ENCODE data around the gene SDC3. TPM values are rescaled to one million over a fixed set of nuclear protein-coding genes. Genes with fewer than 3 reads are reported as not detected.

The SDC3 gene
- total RNA-seq, 1 experiment from 2014 or later: 32.3 TPM

DNA sequence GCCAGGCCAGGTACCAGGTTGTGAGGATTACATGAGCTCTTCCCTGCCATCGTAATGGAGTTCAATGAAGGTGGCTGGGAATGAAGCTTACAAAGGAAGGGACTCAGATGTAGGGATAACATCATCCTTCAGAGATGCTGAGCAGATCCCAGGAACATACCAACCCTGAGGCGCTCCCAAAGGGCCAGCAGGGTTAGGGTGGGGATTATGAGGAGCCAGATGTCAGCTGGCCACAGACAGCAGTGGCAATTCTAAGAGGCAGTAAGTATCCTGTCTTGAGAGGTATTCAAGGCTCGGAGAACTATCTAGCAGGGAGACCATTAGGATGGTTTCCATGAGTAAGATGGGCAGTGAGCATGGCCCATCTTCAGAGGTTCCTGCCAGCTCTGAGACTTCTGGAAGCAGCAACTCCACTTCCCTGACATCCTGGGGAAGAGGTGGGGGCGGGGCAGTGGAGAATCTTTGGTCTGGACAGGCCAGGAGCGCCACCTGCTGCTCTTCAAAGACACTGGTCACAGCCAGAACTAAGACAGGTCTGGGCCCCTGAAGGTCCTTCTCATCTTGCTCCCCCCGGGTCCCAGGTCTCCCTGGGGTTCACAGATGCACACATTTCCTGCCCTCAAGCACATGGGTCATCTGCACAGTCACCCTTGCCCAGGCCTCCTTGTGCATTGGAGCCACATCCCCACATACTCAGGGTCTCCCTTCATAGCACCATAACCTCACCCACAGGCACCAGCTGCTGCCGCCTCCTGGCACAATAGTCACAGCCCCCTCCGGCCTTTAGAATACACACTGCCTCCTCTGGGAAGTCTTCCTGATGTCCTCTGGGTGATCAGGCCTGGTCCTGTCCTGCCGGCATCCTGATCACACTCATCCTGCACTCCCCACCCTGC lies 2.7 kb upstream of the SDC3 start:
- Mint-ChIP-seq H3K9me3 (no peaks in the 10 kb centered on the region), H3K4me1 (peaks cover 33% of the 10 kb centered on the region), H3K36me3 (no peaks in the 10 kb centered on the region), H3K4me3 (no peak overlapping the region), H3K27me3 (ENCODE audit: low read depth) (peaks cover 17% of the 10 kb centered on the region), H3K27ac (no peak overlapping the region)
- TF ChIP-seq, protein P1, sequence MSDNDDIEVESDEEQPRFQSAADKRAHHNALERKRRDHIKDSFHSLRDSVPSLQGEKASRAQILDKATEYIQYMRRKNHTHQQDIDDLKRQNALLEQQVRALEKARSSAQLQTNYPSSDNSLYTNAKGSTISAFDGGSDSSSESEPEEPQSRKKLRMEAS (CRISPR knock-in tag; IDR thresholded peaks at IDR 0.05): no peak
- TF ChIP-seq ZNF416 (CRISPR knock-in tag; IDR thresholded peaks at IDR 0.05) (no peak), IRF2 (CRISPR knock-in tag; IDR thresholded peaks at IDR 0.05; ENCODE audit: borderline replicate concordance, low read depth) (no peak), EMX1 (CRISPR knock-in tag; IDR thresholded peaks at IDR 0.05) (no peak), FOXP1 (CRISPR knock-in tag; IDR thresholded peaks at IDR 0.05; ENCODE audit: borderline replicate concordance) (0 out of 2 replicates have a peak, but pooled peaks have one; percentile 23), SP1 (CRISPR knock-in tag; conservative IDR thresholded peaks at IDR 0.05) (peak; percentile 62; the same call in 1 of the 2 replicates), ZNF317 (CRISPR knock-in tag; IDR thresholded peaks at IDR 0.05; ENCODE audit: borderline replicate concordance, low read depth) (peak; percentile 56; the same call in 1 of the 2 replicates), KAT7 (CRISPR knock-in tag; IDR thresholded peaks at IDR 0.05; ENCODE audit: borderline replicate concordance) (no peak)
- TF ChIP-seq, protein P2, sequence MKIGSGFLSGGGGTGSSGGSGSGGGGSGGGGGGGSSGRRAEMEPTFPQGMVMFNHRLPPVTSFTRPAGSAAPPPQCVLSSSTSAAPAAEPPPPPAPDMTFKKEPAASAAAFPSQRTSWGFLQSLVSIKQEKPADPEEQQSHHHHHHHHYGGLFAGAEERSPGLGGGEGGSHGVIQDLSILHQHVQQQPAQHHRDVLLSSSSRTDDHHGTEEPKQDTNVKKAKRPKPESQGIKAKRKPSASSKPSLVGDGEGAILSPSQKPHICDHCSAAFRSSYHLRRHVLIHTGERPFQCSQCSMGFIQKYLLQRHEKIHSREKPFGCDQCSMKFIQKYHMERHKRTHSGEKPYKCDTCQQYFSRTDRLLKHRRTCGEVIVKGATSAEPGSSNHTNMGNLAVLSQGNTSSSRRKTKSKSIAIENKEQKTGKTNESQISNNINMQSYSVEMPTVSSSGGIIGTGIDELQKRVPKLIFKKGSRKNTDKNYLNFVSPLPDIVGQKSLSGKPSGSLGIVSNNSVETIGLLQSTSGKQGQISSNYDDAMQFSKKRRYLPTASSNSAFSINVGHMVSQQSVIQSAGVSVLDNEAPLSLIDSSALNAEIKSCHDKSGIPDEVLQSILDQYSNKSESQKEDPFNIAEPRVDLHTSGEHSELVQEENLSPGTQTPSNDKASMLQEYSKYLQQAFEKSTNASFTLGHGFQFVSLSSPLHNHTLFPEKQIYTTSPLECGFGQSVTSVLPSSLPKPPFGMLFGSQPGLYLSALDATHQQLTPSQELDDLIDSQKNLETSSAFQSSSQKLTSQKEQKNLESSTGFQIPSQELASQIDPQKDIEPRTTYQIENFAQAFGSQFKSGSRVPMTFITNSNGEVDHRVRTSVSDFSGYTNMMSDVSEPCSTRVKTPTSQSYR (CRISPR knock-in tag; IDR thresholded peaks at IDR 0.05): peak; percentile 89
- TF ChIP-seq, protein P3, sequence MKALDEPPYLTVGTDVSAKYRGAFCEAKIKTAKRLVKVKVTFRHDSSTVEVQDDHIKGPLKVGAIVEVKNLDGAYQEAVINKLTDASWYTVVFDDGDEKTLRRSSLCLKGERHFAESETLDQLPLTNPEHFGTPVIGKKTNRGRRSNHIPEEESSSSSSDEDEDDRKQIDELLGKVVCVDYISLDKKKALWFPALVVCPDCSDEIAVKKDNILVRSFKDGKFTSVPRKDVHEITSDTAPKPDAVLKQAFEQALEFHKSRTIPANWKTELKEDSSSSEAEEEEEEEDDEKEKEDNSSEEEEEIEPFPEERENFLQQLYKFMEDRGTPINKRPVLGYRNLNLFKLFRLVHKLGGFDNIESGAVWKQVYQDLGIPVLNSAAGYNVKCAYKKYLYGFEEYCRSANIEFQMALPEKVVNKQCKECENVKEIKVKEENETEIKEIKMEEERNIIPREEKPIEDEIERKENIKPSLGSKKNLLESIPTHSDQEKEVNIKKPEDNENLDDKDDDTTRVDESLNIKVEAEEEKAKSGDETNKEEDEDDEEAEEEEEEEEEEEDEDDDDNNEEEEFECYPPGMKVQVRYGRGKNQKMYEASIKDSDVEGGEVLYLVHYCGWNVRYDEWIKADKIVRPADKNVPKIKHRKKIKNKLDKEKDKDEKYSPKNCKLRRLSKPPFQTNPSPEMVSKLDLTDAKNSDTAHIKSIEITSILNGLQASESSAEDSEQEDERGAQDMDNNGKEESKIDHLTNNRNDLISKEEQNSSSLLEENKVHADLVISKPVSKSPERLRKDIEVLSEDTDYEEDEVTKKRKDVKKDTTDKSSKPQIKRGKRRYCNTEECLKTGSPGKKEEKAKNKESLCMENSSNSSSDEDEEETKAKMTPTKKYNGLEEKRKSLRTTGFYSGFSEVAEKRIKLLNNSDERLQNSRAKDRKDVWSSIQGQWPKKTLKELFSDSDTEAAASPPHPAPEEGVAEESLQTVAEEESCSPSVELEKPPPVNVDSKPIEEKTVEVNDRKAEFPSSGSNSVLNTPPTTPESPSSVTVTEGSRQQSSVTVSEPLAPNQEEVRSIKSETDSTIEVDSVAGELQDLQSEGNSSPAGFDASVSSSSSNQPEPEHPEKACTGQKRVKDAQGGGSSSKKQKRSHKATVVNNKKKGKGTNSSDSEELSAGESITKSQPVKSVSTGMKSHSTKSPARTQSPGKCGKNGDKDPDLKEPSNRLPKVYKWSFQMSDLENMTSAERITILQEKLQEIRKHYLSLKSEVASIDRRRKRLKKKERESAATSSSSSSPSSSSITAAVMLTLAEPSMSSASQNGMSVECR (CRISPR knock-in tag; IDR thresholded peaks at IDR 0.05; ENCODE audit: borderline replicate concordance): no peak
- TF ChIP-seq, protein P4, sequence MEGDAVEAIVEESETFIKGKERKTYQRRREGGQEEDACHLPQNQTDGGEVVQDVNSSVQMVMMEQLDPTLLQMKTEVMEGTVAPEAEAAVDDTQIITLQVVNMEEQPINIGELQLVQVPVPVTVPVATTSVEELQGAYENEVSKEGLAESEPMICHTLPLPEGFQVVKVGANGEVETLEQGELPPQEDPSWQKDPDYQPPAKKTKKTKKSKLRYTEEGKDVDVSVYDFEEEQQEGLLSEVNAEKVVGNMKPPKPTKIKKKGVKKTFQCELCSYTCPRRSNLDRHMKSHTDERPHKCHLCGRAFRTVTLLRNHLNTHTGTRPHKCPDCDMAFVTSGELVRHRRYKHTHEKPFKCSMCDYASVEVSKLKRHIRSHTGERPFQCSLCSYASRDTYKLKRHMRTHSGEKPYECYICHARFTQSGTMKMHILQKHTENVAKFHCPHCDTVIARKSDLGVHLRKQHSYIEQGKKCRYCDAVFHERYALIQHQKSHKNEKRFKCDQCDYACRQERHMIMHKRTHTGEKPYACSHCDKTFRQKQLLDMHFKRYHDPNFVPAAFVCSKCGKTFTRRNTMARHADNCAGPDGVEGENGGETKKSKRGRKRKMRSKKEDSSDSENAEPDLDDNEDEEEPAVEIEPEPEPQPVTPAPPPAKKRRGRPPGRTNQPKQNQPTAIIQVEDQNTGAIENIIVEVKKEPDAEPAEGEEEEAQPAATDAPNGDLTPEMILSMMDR (IDR thresholded peaks at IDR 0.05): peak; percentile 59; the same call in 1 of the 2 replicates
- TF ChIP-seq, protein P5, sequence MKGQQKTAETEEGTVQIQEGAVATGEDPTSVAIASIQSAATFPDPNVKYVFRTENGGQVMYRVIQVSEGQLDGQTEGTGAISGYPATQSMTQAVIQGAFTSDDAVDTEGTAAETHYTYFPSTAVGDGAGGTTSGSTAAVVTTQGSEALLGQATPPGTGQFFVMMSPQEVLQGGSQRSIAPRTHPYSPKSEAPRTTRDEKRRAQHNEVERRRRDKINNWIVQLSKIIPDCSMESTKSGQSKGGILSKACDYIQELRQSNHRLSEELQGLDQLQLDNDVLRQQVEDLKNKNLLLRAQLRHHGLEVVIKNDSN (CRISPR knock-in tag; IDR thresholded peaks at IDR 0.05): no peak
- ATAC-seq: peak; percentile 71
- POLR2A ChIA-PET: interaction anchor here (0.6 to 0.8 kb wide), 2 partner anchors 41 to 107 kb away, joined by 3 to 4 read pairs; no protein-coding TSS in a partner anchor
- peak; percentile 87 for DNase-seq (ENCODE audit: low spot score)
- CTCF ChIA-PET: interaction anchor here (0.6 to 17.8 kb wide), 51 partner anchors 8 to 1149 kb away, joined by 3 to 606 read pairs (median 5); no protein-coding TSS in a partner anchor

All from WTC11 (cell line).